NCI-H1436 treated with DMSO at 0.1 percent for 48 hours (cell line): ENCODE data around the gene SOCS4.
"Not testable (repeated sequence)": the region's sequence is repeated elsewhere in the genome, so short reads cannot be mapped to it uniquely, and the experiment has no call there.

Source experiments
- DNase-seq: peaks from one replicate; lab custom pipeline; 2025; lab: John Stamatoyannopoulos, UW

Gene SOCS4

DNA sequence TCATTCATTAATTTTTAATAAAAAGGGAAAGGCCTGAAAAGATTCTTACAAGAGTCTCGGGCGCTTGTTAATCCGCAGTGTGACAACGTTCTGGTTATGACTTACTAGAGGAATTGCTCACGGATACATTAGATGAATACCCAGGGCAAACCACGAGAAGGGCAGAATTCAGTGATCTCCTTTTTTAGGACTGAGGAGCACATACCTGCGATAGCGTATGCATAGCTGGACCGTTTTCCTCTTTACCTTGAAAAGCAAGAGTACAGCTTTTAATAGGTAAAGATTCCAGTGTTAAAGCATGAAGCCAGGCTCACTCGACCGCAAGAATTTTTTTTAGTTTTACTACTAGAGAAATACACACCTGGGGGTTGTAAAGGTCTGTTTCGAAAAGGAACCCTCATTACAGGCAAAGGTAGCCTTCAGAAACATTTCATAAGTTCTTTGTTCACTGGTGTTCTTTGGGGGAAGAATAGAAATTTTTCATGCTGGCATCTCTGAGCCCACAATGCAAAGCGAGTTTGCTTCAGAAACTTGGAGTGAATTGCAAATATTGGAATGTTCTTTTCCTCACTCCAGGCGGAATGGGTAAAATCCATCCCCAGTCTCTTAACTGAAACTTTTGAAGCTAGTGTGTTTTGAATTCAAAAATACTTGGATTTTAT is 25.4 kb downstream of the SOCS4 start:
- DNase-seq = no peak

DNA sequence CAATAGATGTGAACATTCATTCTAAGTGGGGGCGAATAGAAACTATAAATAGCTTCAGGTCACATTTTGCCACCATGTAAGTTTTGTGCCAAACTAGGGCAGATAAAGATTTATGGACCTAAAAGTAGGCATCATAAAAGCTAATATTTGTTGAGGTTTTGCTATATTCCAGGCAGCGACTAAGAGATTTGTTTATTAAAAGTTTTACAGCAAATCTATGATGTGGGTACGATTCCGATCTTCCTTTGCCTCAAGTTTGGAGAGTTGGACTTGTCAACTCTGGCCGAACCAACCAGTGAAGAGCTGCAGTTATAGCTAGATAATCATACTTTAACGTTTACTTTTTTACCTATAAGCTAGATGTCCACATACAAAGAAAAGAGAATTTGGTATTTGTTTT is 26.0 kb downstream of the SOCS4 start:
- no peak for DNase-seq

- DNase-seq = no peak
These were observed 26.5 kb downstream of the SOCS4 start for GRCh38 chr14:55053500-55053899.

GRCh38 chr14:55054098-55054497 is 27.1 kb downstream of the SOCS4 start:
- no peak for DNase-seq

- DNase-seq = no peak
These were observed 30.9 kb downstream of the SOCS4 start for GRCh38 chr14:55057919-55058318.

DNA sequence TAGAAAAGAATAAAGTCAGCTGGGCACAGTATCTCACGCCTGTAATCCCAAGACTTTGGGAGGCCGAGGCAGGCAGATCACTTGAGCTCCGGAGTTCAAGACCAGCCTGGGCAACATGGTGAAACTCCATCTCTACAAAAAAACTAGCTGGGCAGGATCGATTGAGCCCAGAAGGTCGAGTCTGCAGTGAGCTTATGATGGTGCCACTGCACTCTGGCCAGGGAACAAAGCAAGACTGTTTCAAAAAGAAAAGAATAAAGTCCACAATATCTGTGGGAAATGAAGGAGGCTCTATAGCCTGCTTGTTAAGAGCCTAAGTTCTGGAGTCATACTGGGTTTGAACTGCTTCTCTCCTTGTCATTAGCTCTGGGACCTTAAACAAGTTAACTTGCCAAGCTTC is 32.3 kb downstream of the SOCS4 start:
- no peak for DNase-seq

- DNase-seq = no peak
These were observed 35.7 kb downstream of the SOCS4 start for GRCh38 chr14:55062517-55063351.

DNA sequence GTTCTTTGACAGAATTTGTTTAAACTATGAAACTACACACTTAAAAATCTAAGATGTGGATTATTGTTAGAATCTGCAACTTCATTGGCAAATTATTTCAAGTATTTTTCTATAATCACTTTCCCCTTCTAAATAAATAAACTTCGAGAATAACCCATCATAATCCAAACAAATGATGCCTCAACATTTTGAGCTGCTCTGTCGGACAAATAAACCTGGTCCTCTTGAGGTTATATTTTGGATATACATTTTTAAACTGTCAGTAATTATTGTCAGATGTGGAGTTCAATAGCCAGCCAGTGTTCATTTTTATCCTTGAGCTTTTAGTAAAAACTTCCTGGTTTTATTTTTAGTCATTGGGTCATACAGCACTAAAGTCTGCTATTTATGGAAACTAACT is 37.9 kb downstream of the SOCS4 start:
- not testable (repeated sequence) for DNase-seq

DNA sequence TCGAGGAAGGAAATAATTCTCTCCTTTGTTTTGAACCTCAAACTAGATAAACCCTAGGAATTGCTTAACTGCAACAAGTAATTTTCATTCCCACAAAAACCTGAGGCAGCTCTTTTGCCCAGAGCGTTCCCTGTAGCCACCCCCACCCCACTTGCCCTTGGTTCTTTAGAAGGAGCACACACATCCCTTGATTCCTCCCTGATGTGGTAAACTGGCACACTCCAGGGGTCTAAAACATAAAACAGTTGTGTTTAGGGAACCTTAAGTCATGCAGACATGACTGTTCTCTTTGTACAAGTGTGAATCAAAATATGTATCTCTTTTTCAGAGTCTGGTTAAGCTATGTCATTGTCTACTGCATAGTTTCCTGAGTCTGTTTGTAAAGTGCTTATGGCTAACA is 38.4 kb downstream of the SOCS4 start:
- no peak for DNase-seq

GRCh38 chr14:55066223-55066622 is 39.2 kb downstream of the SOCS4 start:
- DNase-seq = no peak

GRCh38 chr14:55070981-55071411 is 44.0 kb downstream of the SOCS4 start:
- DNase-seq = no peak

DNA sequence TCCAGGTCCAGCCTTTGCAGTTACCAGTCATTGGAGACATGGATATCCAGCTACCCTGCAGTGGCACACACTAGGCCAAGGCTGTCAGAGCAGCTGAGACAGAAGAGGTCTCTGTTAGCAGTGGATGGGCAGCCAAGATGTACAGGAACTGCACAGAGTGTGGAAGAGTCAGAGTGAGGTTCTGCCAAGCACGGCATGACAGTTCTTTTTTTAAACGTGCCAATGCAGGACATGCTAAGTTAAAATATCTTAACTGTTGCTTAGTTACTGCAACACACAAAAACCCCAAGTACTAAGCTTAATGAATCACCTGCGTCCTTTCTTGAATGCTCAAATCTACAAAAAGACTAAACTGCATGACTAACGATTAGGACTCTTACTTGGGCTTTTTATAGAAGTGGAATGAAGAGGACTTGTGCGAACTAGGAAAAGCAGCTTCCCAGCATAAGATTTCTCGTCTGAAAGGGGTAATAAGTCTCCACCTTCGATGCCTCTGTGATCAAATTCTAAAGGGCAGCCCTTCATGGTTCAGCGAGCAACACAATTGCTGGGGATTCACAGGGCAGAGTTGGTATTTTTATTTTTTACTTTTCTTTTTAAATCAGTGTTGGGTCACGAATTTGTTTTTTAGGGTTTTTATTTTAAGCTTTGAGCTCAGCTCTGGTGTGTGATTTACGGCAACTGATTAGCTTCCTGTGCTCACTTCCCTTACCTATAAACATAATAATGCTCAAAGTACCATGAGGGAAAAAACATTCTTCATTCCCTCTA is 45.0 kb downstream of the SOCS4 start:
- DNase-seq = no peak

DNA sequence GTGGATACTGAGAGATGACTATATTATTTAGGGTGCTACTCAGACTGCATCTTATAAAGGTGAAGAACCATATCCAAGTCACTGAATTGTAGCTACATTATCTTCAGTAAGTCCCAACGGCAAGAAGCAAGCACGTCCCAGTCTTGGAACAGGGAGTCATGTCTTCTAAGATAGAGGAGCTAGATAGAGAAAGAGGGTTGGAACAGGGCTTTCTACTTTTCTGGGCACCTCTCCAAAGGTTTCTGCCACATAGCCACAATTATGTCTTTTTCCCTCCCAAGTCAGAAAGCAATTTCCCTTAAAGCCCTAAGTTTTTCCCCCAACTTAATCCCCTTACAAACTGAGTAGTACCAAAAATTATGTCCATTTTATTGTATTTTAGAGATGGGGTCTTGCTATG is 46.8 kb downstream of the SOCS4 start:
- DNase-seq = no peak

DNA sequence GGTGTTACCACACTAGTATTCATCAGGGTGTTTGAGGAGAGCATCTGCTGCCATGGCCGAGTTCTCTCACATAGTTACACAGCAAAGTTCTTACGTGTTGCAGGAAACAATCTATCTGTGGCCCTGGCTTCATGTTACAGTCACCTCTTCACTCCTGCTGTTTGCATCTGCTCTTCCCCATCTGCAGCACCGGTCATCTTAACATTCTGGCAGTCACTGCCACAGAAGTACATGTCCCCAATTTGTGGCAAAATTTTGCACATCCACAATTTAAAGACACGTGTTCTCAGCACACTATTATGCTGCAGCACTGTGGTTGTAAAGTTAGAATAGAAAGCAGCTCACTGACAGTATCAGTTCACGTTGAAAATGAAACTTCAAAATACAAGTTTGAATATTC is 47.6 kb downstream of the SOCS4 start:
- no peak for DNase-seq

- DNase-seq = no peak
These were observed 48.7 kb downstream of the SOCS4 start for GRCh38 chr14:55075628-55076175.

- DNase-seq = no peak
These were observed 50.4 kb downstream of the SOCS4 start for GRCh38 chr14:55077170-55078151.

DNA sequence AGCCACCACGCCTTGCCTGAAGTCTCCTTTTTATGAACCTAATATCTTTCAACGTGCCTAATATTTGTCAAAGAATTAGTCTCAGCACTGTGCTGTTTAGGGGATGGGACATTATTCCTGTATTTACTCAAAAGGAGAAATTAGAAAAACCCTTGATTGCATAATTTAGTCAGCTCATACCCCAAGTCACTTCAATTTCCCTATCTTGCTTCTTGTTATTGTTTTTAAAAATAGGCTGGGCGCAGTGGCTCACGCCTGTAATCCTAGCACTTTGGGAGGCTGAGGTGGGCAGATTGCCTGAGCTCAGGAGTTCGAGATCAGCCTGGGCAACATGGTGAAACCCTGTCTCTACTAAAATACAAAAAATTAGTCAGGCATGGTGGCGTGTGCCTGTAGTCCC is 52.9 kb downstream of the SOCS4 start:
- not testable (repeated sequence) for DNase-seq

DNA sequence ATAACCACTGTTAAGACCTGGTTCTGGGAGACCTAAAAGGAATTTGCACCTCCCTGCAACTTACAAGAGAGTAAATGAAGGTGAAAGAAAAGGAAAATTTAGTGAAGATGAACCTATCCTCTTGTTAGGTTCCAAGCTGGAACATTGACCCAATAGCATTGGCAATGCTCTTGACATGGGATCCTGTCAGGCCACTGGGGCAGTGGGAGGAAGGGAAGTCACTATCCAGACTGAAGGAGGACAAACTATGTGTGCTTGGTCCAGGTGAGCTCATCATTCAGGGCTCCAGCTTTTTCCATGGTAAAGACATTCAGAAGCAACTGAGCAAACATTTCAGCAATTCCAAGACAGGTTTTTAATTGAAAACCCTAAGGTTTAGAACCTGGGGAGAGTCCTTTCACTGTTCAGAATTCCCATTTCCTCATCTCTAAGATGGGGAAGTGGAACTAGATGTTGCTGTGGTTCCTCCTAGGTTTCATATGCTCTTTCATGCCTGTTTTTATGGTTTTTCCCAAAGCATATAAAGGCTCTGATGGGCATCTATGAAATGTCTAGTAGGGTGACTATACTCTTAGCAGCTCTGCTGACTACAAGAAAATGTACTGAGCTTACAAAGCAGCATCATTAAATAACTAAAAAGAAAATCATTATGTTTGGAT is 57.5 kb downstream of the SOCS4 start:
- DNase-seq = no peak

DNA sequence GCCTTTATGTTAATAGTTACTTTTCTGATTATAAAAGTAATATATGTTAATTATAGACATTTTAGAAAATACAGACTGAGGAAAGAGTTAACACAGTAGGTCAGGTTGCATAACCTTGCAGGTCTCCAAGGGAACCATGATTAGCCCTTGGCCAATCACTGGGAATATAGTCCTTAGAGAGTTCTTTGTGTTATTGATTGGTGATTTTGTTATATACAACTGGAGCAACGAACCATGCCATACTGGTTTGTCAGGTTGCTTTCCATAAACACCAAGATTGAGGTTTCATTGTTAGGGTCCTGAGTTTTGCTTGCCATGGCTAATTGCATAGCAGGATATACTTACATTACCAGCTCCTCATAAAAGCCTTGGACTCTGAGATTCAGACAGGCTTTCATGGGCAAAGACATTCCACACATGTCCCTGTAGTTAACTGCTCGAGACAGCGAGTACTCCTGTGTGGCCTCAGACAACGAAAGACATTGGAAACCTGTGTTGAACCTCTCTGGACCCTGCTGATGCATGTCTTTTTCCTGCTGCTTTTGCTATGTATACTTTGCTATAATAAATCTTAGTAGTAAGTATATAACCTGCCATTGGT is 58.1 kb downstream of the SOCS4 start:
- DNase-seq = no peak

- DNase-seq = no peak
These were observed 59.9 kb downstream of the SOCS4 start for GRCh38 chr14:55086938-55087337.
